Muscle of leg (tissue), 11 donors: Measurements from ENCODE around the gene RPL34. TPM values are rescaled to one million over a fixed set of nuclear protein-coding genes. Genes with fewer than 3 reads are reported as not detected.

Experiments
- DNase-seq: peaks from one replicate; pipeline ENCODE4 v3.0.0; 2013
- H3K27ac ChIP-seq: one replicate; pipeline ENCODE4 v1.5.1; 2013; ENCODE audit warnings: mild to moderate bottlenecking, low read length, control low read depth
- H3K27me3 ChIP-seq: one replicate; pipeline ENCODE4 v1.6.1; 2013; ENCODE audit warnings: low read length; ENCODE audit not compliant: control insufficient read depth, insufficient read depth
- H3K36me3 ChIP-seq: one replicate; pipeline ENCODE4 v1.6.1; 2013; ENCODE audit warnings: low read length; ENCODE audit not compliant: control insufficient read depth, insufficient read depth
- H3K4me1 ChIP-seq: one replicate; pipeline ENCODE4 v1.6.1; 2013; ENCODE audit warnings: low read length; ENCODE audit not compliant: control insufficient read depth, insufficient read depth
- H3K4me3 ChIP-seq: one replicate; pipeline ENCODE4 v1.5.1; 2013; ENCODE audit warnings: low read length, control low read depth
- H3K9me3 ChIP-seq: replicated peaks from 2 replicates; pipeline ENCODE4 v1.6.1; 2013; ENCODE audit warnings: low read depth, low read length; ENCODE audit not compliant: control insufficient read depth
- WGBS: methylation state at CpG from one replicate; pipeline ENCODE4 v1.1.5; 2013; ENCODE audit warnings: missing lambda C conversion rate; ENCODE audit not compliant: insufficient coverage; 5-methylcytosine and 5-hydroxymethylcytosine counted together
- polyA plus RNA-seq, 8 donors: library from polyadenylated mRNA; unstranded; fragments of 120-200 nt; gene quantifications; one replicate each; pipeline versions ENCODE4 v1.2.1 to v1.2.3, GENCODE V29; 2013; ENCODE audit warnings: inconsistent platforms in 1 of 8, low replicate concordance in 1 of 8; ENCODE audit not compliant: insufficient read length in 8 of 8, insufficient read depth in 1 of 8
- total RNA-seq: library from RNA; stranded (reverse); fragments of 120-200 nt; gene quantifications from one replicate; pipeline ENCODE4 v1.2.4, GENCODE V29; 2013

Gene RPL34
- total and polyA plus RNA-seq, 9 donors, result 1,779 to 3,688 (median 2,209) TPM

GRCh38 chr4:108637856-108638255, 17.5 kb downstream of the RPL34 start:
- no peaks in the 10 kb centered on the region for H3K27me3 ChIP-seq
- H3K4me3 ChIP-seq, result no peak overlapping the region
- no peak overlapping the region for H3K27ac ChIP-seq
- no CpG with 5 or more reads among the region's 2 CpGs for WGBS
- peaks cover 12% of the 10 kb centered on the region for H3K36me3 ChIP-seq
- no peaks in the 10 kb centered on the region for H3K4me1 ChIP-seq
- no peak for DNase-seq
- no peaks in the 10 kb centered on the region for H3K9me3 ChIP-seq

- Histone ChIP-seq H3K27me3 (no peaks in the 10 kb centered on the region), H3K4me1 (no peaks in the 10 kb centered on the region), H3K27ac (no peak overlapping the region), H3K36me3 (no peaks in the 10 kb centered on the region), H3K4me3 (no peak overlapping the region), H3K9me3 (no peaks in the 10 kb centered on the region)
- no CpG with 5 or more reads among the region's 1 CpG for WGBS
- no peak for DNase-seq
Measured at GRCh38 chr4:108644237-108644636, 23.9 kb downstream of the RPL34 start.

GRCh38 chr4:108646706-108647105, 26.3 kb downstream of the RPL34 start:
- Histone ChIP-seq H3K9me3 (no peaks in the 10 kb centered on the region), H3K4me1 (no peaks in the 10 kb centered on the region), H3K27ac (no peak overlapping the region), H3K36me3 (no peaks in the 10 kb centered on the region), H3K27me3 (no peaks in the 10 kb centered on the region), H3K4me3 (no peak overlapping the region)
- DNase-seq, result no peak
- 94% methylated on average over 2 of the region's 3 CpGs for WGBS

- Histone ChIP-seq H3K4me1 (peaks cover 4% of the 10 kb centered on the region), H3K27ac (no peak overlapping the region), H3K27me3 (no peaks in the 10 kb centered on the region), H3K36me3 (peaks cover 2% of the 10 kb centered on the region), H3K4me3 (peak overlapping the region; percentile 27), H3K9me3 (no peaks in the 10 kb centered on the region)
- no peak for DNase-seq
- WGBS, result 0% methylated on average over 1 of the region's 6 CpGs
Measured at GRCh38 chr4:108649863-108650211, 29.5 kb downstream of the RPL34 start.

GRCh38 chr4:108650212-108651013, 30.0 kb downstream of the RPL34 start, which contains the start of gene OSTC:
OSTC (plus strand) TSS chr4:108650599; CDS start chr4:108650656, 57 bp downstream.
- Histone ChIP-seq H3K36me3 (peaks cover 2% of the 10 kb centered on the region), H3K4me3 (peak within 1 kb of the TSS; percentile 74), H3K4me1 (peaks cover 4% of the 10 kb centered on the region), H3K9me3 (no peaks in the 10 kb centered on the region), H3K27ac (peak within 1 kb of the TSS; percentile 91), H3K27me3 (no peaks in the 10 kb centered on the region)
- DNase-seq, result peak; percentile 98
- 3% methylated on average over 13 of the region's 45 CpGs for WGBS

GRCh38 chr4:108651014-108651791, 30.8 kb downstream of the RPL34 start:
- Histone ChIP-seq H3K4me1 (peaks cover 4% of the 10 kb centered on the region), H3K27me3 (no peaks in the 10 kb centered on the region), H3K36me3 (peaks cover 2% of the 10 kb centered on the region), H3K4me3 (peak overlapping the region; percentile 74), H3K27ac (peak overlapping the region; percentile 91), H3K9me3 (no peaks in the 10 kb centered on the region)
- peak; percentile 43 for DNase-seq
- 20% methylated on average over 1 of the region's 9 CpGs for WGBS

GRCh38 chr4:108662629-108663028, 42.3 kb downstream of the RPL34 start:
- H3K27me3 ChIP-seq, result no peaks in the 10 kb centered on the region
- no peaks in the 10 kb centered on the region for H3K4me1 ChIP-seq
- H3K9me3 ChIP-seq, result peaks cover 2% of the 10 kb centered on the region
- no peak for DNase-seq
- no CpG with 5 or more reads among the region's 3 CpGs for WGBS
- no peak overlapping the region for H3K27ac ChIP-seq
- peaks cover 38% of the 10 kb centered on the region for H3K36me3 ChIP-seq
- no peak overlapping the region for H3K4me3 ChIP-seq

- no peaks in the 10 kb centered on the region for H3K4me1 ChIP-seq
- no peak overlapping the region for H3K27ac ChIP-seq
- H3K4me3 ChIP-seq, result no peak overlapping the region
- no CpG with 5 or more reads among the region's 4 CpGs for WGBS
- no peak for DNase-seq
- H3K27me3 ChIP-seq, result no peaks in the 10 kb centered on the region
- no peaks in the 10 kb centered on the region for H3K9me3 ChIP-seq
- H3K36me3 ChIP-seq, result no peaks in the 10 kb centered on the region
Measured at GRCh38 chr4:108674356-108674977, 54.1 kb downstream of the RPL34 start.
